Stimulated activated CD8-positive, alpha-beta memory T cell treated with anti-CD3 and anti-CD28 coated beads, Interleukin-2, amount 100 ng/mL, for 1 hour (primary cell): ENCODE measurements around the gene ZNF577.

Experiments
- DNase-seq, 2 donors: peaks; one replicate each; pipeline ENCODE4 v3.0.0-alpha.2; 2020; ENCODE audit warnings: low read depth in 2 of 2

The ZNF577 gene

GRCh38 chr19:51861870-51862622 lies 25.7 kb downstream of the ZNF577 start:
- no peak for DNase-seq

GRCh38 chr19:51837145-51837544 lies 50.6 kb downstream of the ZNF577 start:
- no peak for DNase-seq

- no peak for DNase-seq
These were observed 57.5 kb downstream of the ZNF577 start for GRCh38 chr19:51830274-51830673.

GRCh38 chr19:51824281-51825005 lies 63.3 kb downstream of the ZNF577 start:
- no peak for DNase-seq

GRCh38 chr19:51822946-51823345 lies 64.8 kb downstream of the ZNF577 start:
- DNase-seq = no peak

- no peak for DNase-seq
These were observed 65.4 kb downstream of the ZNF577 start for GRCh38 chr19:51822325-51822724.

- DNase-seq = no peak
These were observed 65.8 kb downstream of the ZNF577 start for GRCh38 chr19:51821921-51822320.

- DNase-seq = no peak
These were observed 66.3 kb downstream of the ZNF577 start for GRCh38 chr19:51821456-51821855.
